Caki2 (cell line): ENCODE measurements around the gene MYT1. TPM values are rescaled to one million over a fixed set of nuclear protein-coding genes. Genes with fewer than 3 reads are reported as not detected.

Source experiments
- DNase-seq: peaks from one replicate; pipeline ENCODE4 v3.0.0-alpha.2; 2015; ENCODE audit warnings: low read depth
- in situ Hi-C: cut with HindIII; loops from 2 replicates; pipeline ENCODE4 v1.10.0; 2016; ENCODE audit warnings: low sequenced_read_pairs, low pct_unique_long_range_greater_than_20kb, mixed read lengths
- total RNA-seq: library from RNA; depleted of rRNA; stranded (reverse); fragments of >200 nt; shearing (Covaris generic); gene quantifications from 2 replicates; pipeline ENCODE4 v1.2.3, GENCODE V29; 2014; ENCODE audit warnings: low replicate concordance

Gene MYT1
- total RNA-seq, 1 experiment from 2014 or later, result not detected

DNA sequence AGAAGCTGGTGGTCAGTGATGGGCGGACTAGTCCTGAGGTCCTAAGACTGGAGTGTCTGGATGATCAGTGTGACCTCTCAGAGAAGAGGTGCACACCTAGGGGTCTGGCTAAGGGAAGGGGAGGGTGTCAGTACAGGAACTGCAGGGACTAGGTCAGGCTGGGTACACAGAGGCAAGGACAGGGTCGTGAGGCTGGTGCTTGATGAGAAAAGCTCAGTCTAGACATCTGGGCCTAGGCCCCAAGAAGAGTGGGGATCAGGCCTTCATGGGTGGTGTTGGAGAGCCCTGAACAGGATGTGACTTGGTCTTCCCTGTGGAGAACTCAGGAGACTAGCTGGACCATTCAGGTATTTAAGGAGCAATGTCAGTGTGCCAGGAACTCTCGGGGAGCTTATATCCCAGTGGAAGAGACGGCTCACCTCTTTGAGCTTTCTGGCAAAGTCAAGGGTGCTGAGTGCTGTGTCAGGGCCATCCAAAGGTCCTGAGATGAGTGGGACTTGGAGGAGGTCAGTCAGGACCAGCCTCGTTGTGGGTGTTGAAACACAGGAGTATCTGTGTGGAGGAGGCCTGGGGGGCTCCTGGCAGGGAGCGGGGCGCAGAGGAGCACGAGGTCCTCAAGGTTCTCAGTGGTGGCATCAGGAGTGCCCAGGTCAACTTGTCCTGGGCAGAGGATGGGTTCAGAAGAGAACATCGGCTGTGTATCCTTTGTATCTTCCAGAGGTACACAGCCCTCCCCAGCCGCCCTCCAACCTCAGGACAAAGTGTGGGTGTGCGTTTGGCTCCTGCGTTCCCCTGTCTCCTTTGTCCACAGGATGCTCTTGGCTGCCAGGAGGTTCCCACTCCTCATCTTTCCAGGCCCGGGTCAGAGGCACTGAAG, 13.3 kb upstream of the MYT1 start:
- in situ Hi-C loops, result no loop called here
- no peak for DNase-seq

DNA sequence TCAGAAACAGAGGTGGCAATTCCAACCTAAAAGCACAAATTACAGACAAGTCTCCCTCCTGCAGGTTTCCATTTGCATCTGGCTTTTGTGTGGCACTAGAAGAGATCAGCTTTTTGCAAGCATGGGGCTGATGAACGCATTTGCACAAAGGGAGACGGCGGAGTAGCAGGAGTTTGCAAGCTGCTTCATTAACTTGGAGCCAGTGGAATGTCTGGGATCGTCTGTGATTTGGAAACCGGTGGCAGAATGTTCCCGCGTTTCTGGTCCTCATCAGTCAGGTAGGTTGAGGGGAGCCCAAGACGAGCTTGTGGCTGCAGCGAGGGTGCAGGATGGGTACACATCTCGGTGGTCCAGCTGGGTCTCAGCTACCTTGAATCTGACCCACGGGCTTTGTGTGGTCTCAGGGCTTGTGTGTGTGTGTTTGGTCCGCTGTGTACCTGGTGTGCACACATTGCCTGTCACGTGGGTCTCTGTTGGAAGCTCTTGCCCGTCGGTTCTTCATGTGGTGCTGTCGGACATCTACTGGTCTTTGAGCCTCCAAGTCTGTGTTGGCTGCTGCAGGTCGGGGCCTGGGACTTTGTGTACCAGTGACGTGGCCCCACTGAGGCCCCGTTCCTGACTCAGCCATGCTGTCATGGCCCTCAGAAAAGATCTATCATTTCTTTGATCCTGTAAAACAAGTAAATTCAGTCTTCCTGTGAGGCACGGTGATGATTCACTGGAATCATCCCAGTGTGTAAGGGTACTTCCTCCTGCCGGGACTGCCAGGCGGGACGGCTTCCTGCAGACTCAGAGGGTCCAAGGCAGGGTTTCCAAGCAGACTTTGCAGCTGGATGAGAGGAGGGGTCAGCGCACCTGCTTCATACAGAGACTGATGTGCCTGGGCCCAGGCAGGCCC, 12.4 kb upstream of the MYT1 start:
- in situ Hi-C loops, result no loop called here
- no peak for DNase-seq

- in situ Hi-C loops, result no loop called here
Measured at GRCh38 chr20:64152906-64153305, 11.3 kb upstream of the MYT1 start.

GRCh38 chr20:64153410-64153809, 10.8 kb upstream of the MYT1 start:
- in situ Hi-C loops, result no loop called here
- no peak for DNase-seq

More at GRCh38 chr20:64152906-64153305, 11.3 kb upstream of the MYT1 start:
- DNase-seq, result no peak

- DNase-seq, result no peak
- in situ Hi-C loops, result no loop called here
Measured at GRCh38 chr20:64153861-64154589, 10.2 kb upstream of the MYT1 start.

DNA sequence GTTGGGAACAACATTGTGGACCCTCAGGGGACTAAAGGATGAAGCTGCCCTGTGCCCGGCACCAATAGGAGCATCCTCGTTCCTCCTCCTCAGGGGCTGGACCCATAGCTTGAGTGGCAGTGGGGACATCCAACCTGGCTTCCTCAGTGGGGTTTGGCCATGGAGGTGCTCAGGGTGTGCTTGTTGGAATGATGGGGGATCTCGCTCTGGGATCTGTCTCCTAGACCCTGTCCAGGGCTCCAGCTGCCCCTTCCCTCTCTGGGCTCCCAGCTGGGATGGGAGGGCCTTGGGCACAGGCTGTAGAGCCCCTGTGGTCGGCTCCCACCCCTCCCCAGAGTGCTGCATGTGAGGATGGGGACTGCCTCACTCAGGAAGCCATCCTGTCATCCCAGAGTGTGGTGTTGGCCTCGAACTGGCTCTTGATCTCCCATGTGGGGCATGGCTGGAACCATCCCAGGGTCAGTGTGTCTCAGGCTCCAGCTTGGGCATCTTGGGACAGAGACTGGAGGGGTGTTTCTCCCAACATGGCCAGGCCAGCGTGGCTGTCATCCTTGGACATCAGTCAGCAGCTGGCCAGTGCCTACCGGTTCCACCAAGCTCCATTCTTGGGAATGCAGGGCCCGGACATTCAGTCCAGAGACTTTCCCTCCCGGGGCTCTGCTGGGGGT, 9.5 kb upstream of the MYT1 start:
- DNase-seq, result no peak
- in situ Hi-C loops, result no loop called here

DNA sequence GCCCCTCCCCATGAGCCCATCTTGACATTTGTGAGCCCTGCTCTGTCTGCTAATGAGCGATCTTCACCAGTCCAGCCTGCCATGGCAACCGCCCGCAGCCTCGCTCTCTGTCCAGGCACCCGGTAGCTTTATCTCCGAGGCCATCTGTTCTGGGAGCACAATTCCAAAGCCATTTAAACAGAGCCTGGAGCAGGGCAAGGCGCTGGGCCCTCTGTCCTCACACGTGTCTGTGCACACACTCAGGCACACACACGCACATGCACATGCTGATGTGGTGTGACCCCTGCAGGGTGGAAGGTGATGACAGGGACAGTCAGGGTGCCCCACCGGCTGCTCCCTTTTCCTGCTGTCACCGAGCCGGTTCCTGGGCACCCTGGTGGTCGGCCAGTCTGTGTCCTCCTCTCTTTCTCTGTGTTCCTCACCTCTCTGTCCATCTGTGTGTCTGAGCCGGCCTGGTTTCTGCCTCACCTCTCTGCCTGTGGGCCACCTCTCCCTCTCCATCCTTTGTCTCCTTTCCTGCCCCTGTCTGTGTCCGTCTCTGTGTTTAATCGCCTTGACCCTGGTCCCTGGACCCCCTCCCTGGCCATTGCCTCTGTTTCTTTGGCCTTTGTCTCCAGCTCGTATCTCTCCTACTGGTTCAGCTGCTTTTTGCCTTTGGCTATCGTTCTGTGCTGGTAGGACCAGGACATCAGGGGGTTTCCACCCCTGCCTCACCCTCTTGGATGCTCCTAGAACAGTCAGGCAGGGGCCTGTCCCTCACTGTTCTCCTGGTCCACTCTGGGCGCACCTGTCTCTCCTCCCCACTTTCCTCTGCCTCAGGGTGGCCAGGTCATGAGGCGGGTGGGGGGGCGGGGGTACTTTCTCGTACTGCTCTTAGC, 8.8 kb upstream of the MYT1 start:
- no peak for DNase-seq
- in situ Hi-C loops, result no loop called here

DNA sequence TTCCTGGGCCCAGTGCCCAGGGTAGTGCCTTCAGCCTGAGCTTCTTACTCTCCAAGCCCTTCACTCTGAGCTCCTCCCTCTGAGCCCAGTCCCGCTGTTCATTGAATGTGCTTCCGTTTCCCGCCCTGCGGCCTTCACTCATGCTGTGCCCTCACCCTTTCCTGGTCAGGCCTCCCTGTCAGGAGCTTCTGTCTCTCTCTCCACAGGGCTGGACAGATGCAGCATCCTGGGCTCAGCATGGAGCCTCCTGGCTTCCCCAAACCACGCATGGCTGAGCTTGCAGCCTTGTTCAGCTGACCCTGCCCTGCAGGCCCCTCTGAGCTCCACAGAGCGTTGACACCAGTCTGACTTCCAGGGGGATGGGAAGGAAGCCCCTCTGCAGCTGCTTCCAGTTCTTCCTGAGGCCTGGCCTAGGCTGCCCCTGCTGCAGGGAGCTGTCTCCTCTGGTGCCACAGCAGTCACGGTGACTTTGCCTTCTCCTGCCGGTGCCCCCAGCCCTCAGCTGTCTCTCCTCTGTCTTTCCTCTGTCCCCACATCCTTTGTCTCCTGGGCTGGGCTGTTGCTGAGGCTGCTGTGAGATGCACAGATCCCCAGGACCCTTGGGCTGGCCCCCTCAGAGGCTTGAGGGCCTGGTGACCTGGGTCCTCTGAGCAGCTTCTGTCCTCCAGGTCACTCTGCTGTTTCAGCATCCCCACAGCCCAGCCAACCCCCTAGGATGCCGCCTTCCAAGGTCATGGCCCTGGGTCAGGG, 7.9 kb upstream of the MYT1 start:
- DNase-seq, result no peak
- in situ Hi-C loops, result no loop called here

DNA sequence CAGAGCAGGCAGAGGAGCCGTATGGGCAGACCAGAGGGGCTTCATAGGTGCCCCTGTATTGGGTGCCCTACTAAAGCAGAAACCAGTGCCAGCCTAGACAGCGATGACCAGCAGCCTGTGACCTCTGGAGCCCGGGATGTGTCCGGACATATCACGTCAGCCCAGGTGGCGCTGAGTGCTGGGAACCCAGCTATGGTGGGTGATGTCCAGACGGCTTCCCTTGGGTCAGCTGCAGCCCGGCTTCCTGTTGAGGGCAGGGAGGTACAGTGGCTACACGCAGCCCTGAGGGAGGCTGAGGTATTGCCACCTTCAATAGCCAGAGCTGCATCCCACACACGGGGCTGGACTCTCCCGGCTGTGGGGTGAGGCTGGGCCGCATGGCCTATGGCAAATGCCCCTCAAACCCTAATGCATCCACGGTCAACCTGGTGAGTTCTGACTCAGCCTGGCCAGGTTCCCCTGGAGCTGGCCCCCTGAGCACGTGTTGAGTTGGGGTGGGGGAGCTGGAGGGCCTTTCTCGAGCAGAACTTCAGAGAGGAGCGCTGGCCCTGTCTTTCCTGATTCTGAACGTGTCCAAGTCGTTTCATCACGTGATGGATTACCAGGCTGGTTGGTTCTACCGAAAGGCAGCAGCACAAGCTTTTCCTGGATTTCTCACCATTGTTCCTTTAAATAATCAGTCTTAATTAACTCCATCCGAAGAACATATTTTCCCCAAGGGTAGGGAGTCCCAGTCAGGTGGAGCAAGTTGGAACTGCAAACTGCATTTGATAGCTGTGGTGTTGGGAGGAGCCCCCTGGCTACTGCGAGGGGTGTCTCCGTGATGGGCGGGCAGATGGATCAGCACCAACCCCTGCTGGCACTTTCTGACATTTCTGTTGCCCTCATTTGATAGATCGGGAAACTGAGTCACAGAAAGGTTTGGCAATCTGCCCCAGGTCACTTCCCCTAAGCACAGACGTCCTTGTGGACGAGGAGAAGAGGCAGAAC, 7.1 kb upstream of the MYT1 start:
- no peak for DNase-seq
- in situ Hi-C loops, result no loop called here

DNA sequence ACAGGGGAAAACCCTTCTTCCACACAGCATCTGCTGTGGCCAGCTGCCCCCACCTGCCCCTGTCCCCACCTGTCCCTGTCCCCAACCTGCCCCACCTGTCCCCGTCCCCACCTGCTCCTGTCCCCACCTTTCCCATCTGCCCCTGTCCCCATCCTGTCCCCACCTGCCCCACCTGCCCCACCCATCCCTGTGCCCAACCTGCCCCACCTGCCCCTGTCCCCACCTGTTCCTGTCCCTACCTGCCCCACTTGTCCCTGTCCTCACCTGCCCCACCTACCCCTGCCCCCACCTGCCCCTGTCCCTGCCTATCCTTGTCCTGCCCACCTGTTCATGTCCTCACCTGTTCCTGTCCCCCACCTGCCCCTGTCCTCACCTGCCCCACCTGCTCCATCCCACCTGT, 6.4 kb upstream of the MYT1 start:
- in situ Hi-C loops, result no loop called here
- no peak for DNase-seq

- in situ Hi-C loops, result no loop called here
- no peak for DNase-seq
Measured at GRCh38 chr20:64158346-64159285, 5.6 kb upstream of the MYT1 start.

- no peak for DNase-seq
- in situ Hi-C loops, result no loop called here
Measured at GRCh38 chr20:64159286-64159680, 5.0 kb upstream of the MYT1 start.

DNA sequence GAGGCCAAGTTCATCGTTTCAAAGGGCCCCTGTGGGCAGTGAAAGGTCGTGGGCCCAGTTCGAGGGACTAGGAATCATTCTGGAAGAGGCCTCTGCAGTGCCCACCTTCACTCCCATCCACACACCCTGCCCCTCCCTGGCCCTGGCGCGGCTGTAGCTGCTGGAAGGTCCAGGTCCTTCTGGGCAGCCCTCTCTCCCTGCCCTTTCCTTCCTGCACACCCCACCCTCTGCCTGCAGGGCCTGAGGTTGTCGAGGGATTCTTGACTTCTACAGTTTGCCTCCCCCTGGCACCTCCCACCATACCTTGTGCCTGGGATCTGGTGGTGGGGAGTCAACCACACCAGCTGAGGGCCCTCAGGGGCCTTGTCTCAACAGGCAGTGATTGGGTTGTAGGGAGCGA, 4.5 kb upstream of the MYT1 start:
- in situ Hi-C loops, result no loop called here

GRCh38 chr20:64160118-64160517, 4.1 kb upstream of the MYT1 start:
- DNase-seq, result no peak
- in situ Hi-C loops, result no loop called here

More for the DNA sequence above, 4.5 kb upstream of the MYT1 start:
- no peak for DNase-seq
